HCT116 (cell line): ENCODE results near the gene TIMP3.

Experiments
- CEBPB ChIP-seq: IDR thresholded peaks from 2 replicates; pipeline ENCODE4 v1.6.1; 2012; ENCODE audit warnings: low read depth
- EGR1 ChIP-seq: IDR thresholded peaks from 2 replicates; pipeline ENCODE4 v1.6.1; 2012; ENCODE audit warnings: low read depth
- EZH2 ChIP-seq: fragments of 200-600 bp; sonication (generic); IDR thresholded peaks from 2 replicates; pipeline ENCODE4 v1.6.1; 2017; ENCODE audit warnings: antibody characterized with exemption, mixed run types
- EZH2phosphoT487 ChIP-seq: fragments of 200-600 bp; IDR thresholded peaks from 2 replicates; pipeline ENCODE4 v1.6.1; 2018; ENCODE audit warnings: antibody characterized with exemption, borderline replicate concordance
- POLR2A ChIP-seq: IDR thresholded peaks from 2 replicates; pipeline ENCODE4 v1.7.0; 2011; ENCODE audit warnings: borderline replicate concordance; ENCODE audit not compliant: insufficient read depth, insufficient read length; ENCODE audit errors: extremely low read depth
- POLR2AphosphoS5 ChIP-seq: IDR thresholded peaks from 2 replicates; pipeline ENCODE4 v1.6.1; 2011; ENCODE audit warnings: mild to moderate bottlenecking, low read depth, low read length, moderate library complexity
- RAD21 ChIP-seq: IDR thresholded peaks from 2 replicates; pipeline ENCODE4 v1.6.1; 2012; ENCODE audit warnings: low read depth, mild to moderate bottlenecking
- TCF7L2 ChIP-seq: IDR thresholded peaks from 2 replicates; pipeline ENCODE4 v1.7.0; 2011; ENCODE audit warnings: borderline replicate concordance, inconsistent platforms; ENCODE audit not compliant: insufficient read depth, insufficient read length; ENCODE audit errors: extremely low read depth
- TF ChIP-seq, protein P1 (sequence below), 3 experiments: fragments of 200-600 bp in 1 of 3; sonication (generic) in 1 of 3; IDR thresholded peaks in 2 of 3; conservative IDR thresholded peaks in 1 of 3; 2 replicates each; pipeline ENCODE4 v1.5.1; 2012 to 2017; ENCODE audit warnings: low read depth in 2 of 3, low read length in 2 of 3, antibody characterized with exemption in 1 of 3, borderline replicate concordance in 1 of 3, control low read depth in 1 of 3, mild to moderate bottlenecking in 1 of 3, mixed read lengths in 1 of 3, mixed run types in 1 of 3, moderate library complexity in 1 of 3; ENCODE audit not compliant: insufficient read depth in 1 of 3
- TF ChIP-seq, protein P2 (sequence below): IDR thresholded peaks from 2 replicates; pipeline ENCODE4 v1.6.1; 2012; ENCODE audit warnings: low read depth

DNA sequence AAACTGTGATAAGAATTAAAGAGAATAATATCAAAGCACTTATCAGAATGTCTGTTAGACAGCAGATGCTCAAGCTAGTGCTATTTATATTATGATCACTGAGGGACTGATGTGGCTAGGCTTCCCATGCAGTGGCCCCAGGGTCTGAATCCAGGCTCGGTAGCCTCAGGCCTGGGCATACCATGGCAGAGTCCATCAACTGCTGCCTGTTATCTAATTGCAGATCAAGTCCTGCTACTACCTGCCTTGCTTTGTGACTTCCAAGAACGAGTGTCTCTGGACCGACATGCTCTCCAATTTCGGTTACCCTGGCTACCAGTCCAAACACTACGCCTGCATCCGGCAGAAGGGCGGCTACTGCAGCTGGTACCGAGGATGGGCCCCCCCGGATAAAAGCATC is 57.5 kb downstream of the TIMP3 start:
- TF ChIP-seq POLR2AphosphoS5 (no peak), POLR2A (no peak), EGR1 (no peak), RAD21 (no peak), EZH2 (no peak), CEBPB (no peak), EZH2phosphoT487 (no peak), TCF7L2 (no peak)
- TF ChIP-seq, protein P1, sequence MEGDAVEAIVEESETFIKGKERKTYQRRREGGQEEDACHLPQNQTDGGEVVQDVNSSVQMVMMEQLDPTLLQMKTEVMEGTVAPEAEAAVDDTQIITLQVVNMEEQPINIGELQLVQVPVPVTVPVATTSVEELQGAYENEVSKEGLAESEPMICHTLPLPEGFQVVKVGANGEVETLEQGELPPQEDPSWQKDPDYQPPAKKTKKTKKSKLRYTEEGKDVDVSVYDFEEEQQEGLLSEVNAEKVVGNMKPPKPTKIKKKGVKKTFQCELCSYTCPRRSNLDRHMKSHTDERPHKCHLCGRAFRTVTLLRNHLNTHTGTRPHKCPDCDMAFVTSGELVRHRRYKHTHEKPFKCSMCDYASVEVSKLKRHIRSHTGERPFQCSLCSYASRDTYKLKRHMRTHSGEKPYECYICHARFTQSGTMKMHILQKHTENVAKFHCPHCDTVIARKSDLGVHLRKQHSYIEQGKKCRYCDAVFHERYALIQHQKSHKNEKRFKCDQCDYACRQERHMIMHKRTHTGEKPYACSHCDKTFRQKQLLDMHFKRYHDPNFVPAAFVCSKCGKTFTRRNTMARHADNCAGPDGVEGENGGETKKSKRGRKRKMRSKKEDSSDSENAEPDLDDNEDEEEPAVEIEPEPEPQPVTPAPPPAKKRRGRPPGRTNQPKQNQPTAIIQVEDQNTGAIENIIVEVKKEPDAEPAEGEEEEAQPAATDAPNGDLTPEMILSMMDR (IDR thresholded peaks at IDR 0.05 in 2 of 3, conservative IDR thresholded peaks at IDR 0.05 in 1 of 3; ENCODE audit: borderline replicate concordance in 1 of 3, insufficient read depth in 1 of 3, low read depth in 2 of 3, low read length in 2 of 3): no peak
- TF ChIP-seq, protein P2, sequence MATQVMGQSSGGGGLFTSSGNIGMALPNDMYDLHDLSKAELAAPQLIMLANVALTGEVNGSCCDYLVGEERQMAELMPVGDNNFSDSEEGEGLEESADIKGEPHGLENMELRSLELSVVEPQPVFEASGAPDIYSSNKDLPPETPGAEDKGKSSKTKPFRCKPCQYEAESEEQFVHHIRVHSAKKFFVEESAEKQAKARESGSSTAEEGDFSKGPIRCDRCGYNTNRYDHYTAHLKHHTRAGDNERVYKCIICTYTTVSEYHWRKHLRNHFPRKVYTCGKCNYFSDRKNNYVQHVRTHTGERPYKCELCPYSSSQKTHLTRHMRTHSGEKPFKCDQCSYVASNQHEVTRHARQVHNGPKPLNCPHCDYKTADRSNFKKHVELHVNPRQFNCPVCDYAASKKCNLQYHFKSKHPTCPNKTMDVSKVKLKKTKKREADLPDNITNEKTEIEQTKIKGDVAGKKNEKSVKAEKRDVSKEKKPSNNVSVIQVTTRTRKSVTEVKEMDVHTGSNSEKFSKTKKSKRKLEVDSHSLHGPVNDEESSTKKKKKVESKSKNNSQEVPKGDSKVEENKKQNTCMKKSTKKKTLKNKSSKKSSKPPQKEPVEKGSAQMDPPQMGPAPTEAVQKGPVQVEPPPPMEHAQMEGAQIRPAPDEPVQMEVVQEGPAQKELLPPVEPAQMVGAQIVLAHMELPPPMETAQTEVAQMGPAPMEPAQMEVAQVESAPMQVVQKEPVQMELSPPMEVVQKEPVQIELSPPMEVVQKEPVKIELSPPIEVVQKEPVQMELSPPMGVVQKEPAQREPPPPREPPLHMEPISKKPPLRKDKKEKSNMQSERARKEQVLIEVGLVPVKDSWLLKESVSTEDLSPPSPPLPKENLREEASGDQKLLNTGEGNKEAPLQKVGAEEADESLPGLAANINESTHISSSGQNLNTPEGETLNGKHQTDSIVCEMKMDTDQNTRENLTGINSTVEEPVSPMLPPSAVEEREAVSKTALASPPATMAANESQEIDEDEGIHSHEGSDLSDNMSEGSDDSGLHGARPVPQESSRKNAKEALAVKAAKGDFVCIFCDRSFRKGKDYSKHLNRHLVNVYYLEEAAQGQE: no peak
